ENCODE measurements around the gene PC. TPM values are rescaled to one million over a fixed set of nuclear protein-coding genes. Genes with fewer than 3 reads are reported as not detected.

PC gene
- polyA plus RNA-seq, 1 donor (not counting 4 experiments of a cell fraction or from before 2014, with no cell fraction given): 13.3 TPM

- Histone ChIP-seq H3K4me3 (ENCODE audit: control insufficient read depth in 2 of 3, extremely low read depth in 1 of 3, insufficient read depth in 2 of 3, low read depth in 1 of 3, low read length in 3 of 3) (no peak overlapping the region), H3K79me2 (ENCODE audit: control insufficient read depth, insufficient read depth, low read length) (peaks cover 7% of the 10 kb centered on the region), H3K9ac (ENCODE audit: control insufficient read depth, extremely low read depth, insufficient read depth, low read length) (no peak overlapping the region), H3K27ac (ENCODE audit: control insufficient read depth, insufficient read depth, low read length) (no peak overlapping the region), H4K20me1 (ENCODE audit: control insufficient read depth, extremely low read depth, insufficient read depth, low read length) (no peaks in the 10 kb centered on the region), H3K9me3 (ENCODE audit: control insufficient read depth, low read depth, low read length) (no peaks in the 10 kb centered on the region), H3K4me2 (ENCODE audit: control insufficient read depth, extremely low read depth, insufficient read depth, low read depth, low read length) (no peak overlapping the region), H3K9me1 (ENCODE audit: control insufficient read depth, extremely low read depth, insufficient read depth, low read length) (no peaks in the 10 kb centered on the region), H3K36me3 (ENCODE audit: control insufficient read depth in 2 of 2, extremely low read depth in 1 of 2, insufficient read depth in 2 of 2, low read length in 2 of 2) (peaks cover 0 to 2% of the 10 kb centered on the region in 2 experiments), H2AFZ (ENCODE audit: control insufficient read depth, low read length) (no peak overlapping the region), H3K27me3 (ENCODE audit: control insufficient read depth, extremely low read depth, insufficient read depth, low read length) (no peaks in the 10 kb centered on the region), H3K4me1 (ENCODE audit: control insufficient read depth, extremely low read depth, insufficient read depth, low read length) (peaks cover 18% of the 10 kb centered on the region)
- dilution Hi-C loops (cut with MboI; ENCODE audit: extremely low pct_ligation_motif_present, low sequenced_read_pairs): no loop called here
- FAIRE-seq (no peak), DNase-seq (ENCODE audit: low read depth, low spot score) (no peak)
- TF ChIP-seq CTCF (optimal IDR thresholded peaks at IDR 0.05 in 1 of 3, IDR thresholded peaks at IDR 0.05 in 1 of 3, conservative IDR thresholded peaks at IDR 0.05 in 1 of 3; ENCODE audit: extremely low read depth in 1 of 3, insufficient read depth in 2 of 3, low read length in 3 of 3) (no peak), EZH2 (IDR thresholded peaks at IDR 0.05; ENCODE audit: low read length) (no peak)
Measured at GRCh38 chr11:66910016-66910415, 48.2 kb downstream of the PC start.

- H3K27ac ChIP-seq (ENCODE audit: control insufficient read depth, insufficient read depth, low read length): no peak overlapping the region
- FAIRE-seq: no peak
Measured at GRCh38 chr11:66909181-66909580, 49.0 kb downstream of the PC start.

More at GRCh38 chr11:66909181-66909580, 49.0 kb downstream of the PC start:
- no peak for DNase-seq (ENCODE audit: low read depth, low spot score)
- H3K36me3 ChIP-seq (ENCODE audit: control insufficient read depth in 2 of 2, extremely low read depth in 1 of 2, insufficient read depth in 2 of 2, low read length in 2 of 2): peaks cover 0 to 2% of the 10 kb centered on the region in 2 experiments
- H3K4me1 ChIP-seq (ENCODE audit: control insufficient read depth, extremely low read depth, insufficient read depth, low read length): peaks cover 26% of the 10 kb centered on the region
- no peaks in the 10 kb centered on the region for H3K9me3 ChIP-seq (ENCODE audit: control insufficient read depth, low read depth, low read length)
- no peak overlapping the region for H2AFZ ChIP-seq (ENCODE audit: control insufficient read depth, low read length)
- H3K4me2 ChIP-seq (ENCODE audit: control insufficient read depth, extremely low read depth, insufficient read depth, low read depth, low read length): no peak overlapping the region
- no peaks in the 10 kb centered on the region for H3K9me1 ChIP-seq (ENCODE audit: control insufficient read depth, extremely low read depth, insufficient read depth, low read length)
- TF ChIP-seq CTCF (optimal IDR thresholded peaks at IDR 0.05 in 1 of 3, IDR thresholded peaks at IDR 0.05 in 1 of 3, conservative IDR thresholded peaks at IDR 0.05 in 1 of 3; ENCODE audit: extremely low read depth in 1 of 3, insufficient read depth in 2 of 3, low read length in 3 of 3): no peak
- no peak for TF ChIP-seq EZH2 (IDR thresholded peaks at IDR 0.05; ENCODE audit: low read length)
- H3K27me3 ChIP-seq (ENCODE audit: control insufficient read depth, extremely low read depth, insufficient read depth, low read length): no peaks in the 10 kb centered on the region
- no peak overlapping the region for H3K4me3 ChIP-seq (ENCODE audit: control insufficient read depth in 2 of 3, extremely low read depth in 1 of 3, insufficient read depth in 2 of 3, low read depth in 1 of 3, low read length in 3 of 3)
- dilution Hi-C loops (cut with MboI; ENCODE audit: extremely low pct_ligation_motif_present, low sequenced_read_pairs): no loop called here
- H3K9ac ChIP-seq (ENCODE audit: control insufficient read depth, extremely low read depth, insufficient read depth, low read length): no peak overlapping the region
- H4K20me1 ChIP-seq (ENCODE audit: control insufficient read depth, extremely low read depth, insufficient read depth, low read length): no peaks in the 10 kb centered on the region
- H3K79me2 ChIP-seq (ENCODE audit: control insufficient read depth, insufficient read depth, low read length): peaks cover 14% of the 10 kb centered on the region
